Measurements from ENCODE around the gene GCFC2.
A peak's percentile ranks its signal among the peaks of the same experiment; 100 is the strongest.
"Not testable (repeated sequence)": the region's sequence is repeated elsewhere in the genome, so short reads cannot be mapped to it uniquely, and the experiment has no call there.

GCFC2 gene

GRCh38 chr2:75679556-75679955 is 31.2 kb downstream of the GCFC2 start:
- DNase-seq: no peak

- peak; percentile 20 for DNase-seq
Measured at GRCh38 chr2:75676464-75676863, 34.3 kb downstream of the GCFC2 start.

- no peak for DNase-seq
Measured at GRCh38 chr2:75675908-75676307, 34.8 kb downstream of the GCFC2 start.

- not testable (repeated sequence) for DNase-seq
Measured at GRCh38 chr2:75675423-75675822, 35.3 kb downstream of the GCFC2 start.

- no peak for DNase-seq
Measured at GRCh38 chr2:75667884-75668283, 42.8 kb downstream of the GCFC2 start.

- DNase-seq: no peak
Measured at GRCh38 chr2:75666911-75667310, 43.8 kb downstream of the GCFC2 start.

GRCh38 chr2:75657798-75658197 is 52.9 kb downstream of the GCFC2 start:
- DNase-seq: no peak

- DNase-seq: no peak
Measured at GRCh38 chr2:75656563-75656962, 54.2 kb downstream of the GCFC2 start.

- no peak for DNase-seq
Measured at GRCh38 chr2:75655861-75656260, 54.9 kb downstream of the GCFC2 start.

- DNase-seq: no peak
Measured at GRCh38 chr2:75654012-75654411, 56.7 kb downstream of the GCFC2 start.

- peak; percentile 54 for DNase-seq
Measured at GRCh38 chr2:75647771-75648170, 62.9 kb downstream of the GCFC2 start.

GRCh38 chr2:75646583-75647425 is 63.9 kb downstream of the GCFC2 start, which contains the start of gene MRPL19:
Gene MRPL19, plus strand, starts transcription at chr2:75646783. Its CDS starts 25 bp downstream, at chr2:75646808.
- peak; percentile 95 for DNase-seq

GRCh38 chr2:75646090-75646582 is 64.6 kb downstream of the GCFC2 start:
- DNase-seq: no peak

- no peak for DNase-seq
Measured at GRCh38 chr2:75645643-75646042, 65.1 kb downstream of the GCFC2 start.

- DNase-seq: no peak
Measured at GRCh38 chr2:75643980-75644379, 66.7 kb downstream of the GCFC2 start.

- DNase-seq: no peak
Measured at GRCh38 chr2:75641587-75641986, 69.1 kb downstream of the GCFC2 start.

GRCh38 chr2:75640621-75641121 is 70.0 kb downstream of the GCFC2 start:
- DNase-seq: peak; percentile 66

GRCh38 chr2:75637568-75637967 is 73.1 kb downstream of the GCFC2 start:
- no peak for DNase-seq

GRCh38 chr2:75634945-75635344 is 75.8 kb downstream of the GCFC2 start:
- DNase-seq: no peak

- DNase-seq: no peak
Measured at GRCh38 chr2:75633620-75634019, 77.1 kb downstream of the GCFC2 start.

- DNase-seq: no peak
Measured at GRCh38 chr2:75632813-75633212, 77.9 kb downstream of the GCFC2 start.

- DNase-seq: no peak
Measured at GRCh38 chr2:75632091-75632701, 78.5 kb downstream of the GCFC2 start.

GRCh38 chr2:75627902-75628504 is 82.7 kb downstream of the GCFC2 start:
- peak; percentile 66 for DNase-seq

GRCh38 chr2:75622929-75623328 is 87.8 kb downstream of the GCFC2 start:
- DNase-seq: no peak
